Liver (tissue), 9 donors: ENCODE measurements around the gene KRTAP6-3. TPM values are rescaled to one million over a fixed set of nuclear protein-coding genes. Genes with fewer than 3 reads are reported as not detected.

Experiments
- DNase-seq: peaks from one replicate; pipeline ENCODE4 v3.0.0-alpha.2; 2017; ENCODE audit warnings: low spot score
- H3K27ac ChIP-seq, 2 donors: one replicate each; pipeline ENCODE4 v1.7.0; 2013; ENCODE audit warnings: inconsistent platforms in 2 of 2, low read length in 2 of 2, control low read depth in 1 of 2, low read depth in 1 of 2, mild to moderate bottlenecking in 1 of 2
- H3K27me3 ChIP-seq, 4 donors: one replicate each; pipeline versions ENCODE4 v1.6.1 to v1.7.0; 2013; ENCODE audit warnings: low read length in 3 of 4, inconsistent platforms in 1 of 4, mild to moderate bottlenecking in 1 of 4, moderate library complexity in 1 of 4; ENCODE audit not compliant: control insufficient read depth in 4 of 4, insufficient read depth in 4 of 4
- H3K36me3 ChIP-seq, 4 donors: one replicate each; pipeline versions ENCODE4 v1.6.1 to v1.7.0; 2013; ENCODE audit warnings: low read length in 3 of 4, mild to moderate bottlenecking in 3 of 4, low read depth in 1 of 4, moderate library complexity in 1 of 4; ENCODE audit not compliant: control insufficient read depth in 4 of 4, insufficient read depth in 3 of 4
- H3K4me1 ChIP-seq, 4 donors: one replicate each; pipeline versions ENCODE4 v1.6.1 to v1.7.0; 2013; ENCODE audit warnings: low read length in 3 of 4, mild to moderate bottlenecking in 3 of 4, moderate library complexity in 1 of 4; ENCODE audit not compliant: control insufficient read depth in 4 of 4, insufficient read depth in 4 of 4
- H3K4me3 ChIP-seq, 3 donors: one replicate each; pipeline versions ENCODE4 v1.6.1 to v1.7.0; 2013; ENCODE audit warnings: low read length in 3 of 3, control low read depth in 1 of 3, low read depth in 1 of 3, mild to moderate bottlenecking in 1 of 3
- H3K9ac ChIP-seq, 2 donors: one replicate each; pipeline ENCODE4 v1.7.0; 2013; ENCODE audit warnings: low read length in 2 of 2, mild to moderate bottlenecking in 2 of 2, moderate library complexity in 2 of 2, control low read depth in 1 of 2, low read depth in 1 of 2
- H3K9me3 ChIP-seq, 4 donors: one replicate each; pipeline versions ENCODE4 v1.6.1 to v1.7.0; 2013; ENCODE audit warnings: low read length in 3 of 4; ENCODE audit not compliant: control insufficient read depth in 4 of 4
- EGR1 ChIP-seq, 2 donors: IDR thresholded peaks; 2 replicates each; pipeline ENCODE4 v1.6.1; 2016 to 2018; ENCODE audit warnings: antibody characterized with exemption in 2 of 2, low read depth in 2 of 2
- FOXA1 ChIP-seq: IDR thresholded peaks from 2 replicates; pipeline ENCODE4 v1.6.1; 2016; ENCODE audit warnings: antibody characterized with exemption
- FOXA2 ChIP-seq: IDR thresholded peaks from 2 replicates; pipeline ENCODE4 v1.6.1; 2016; ENCODE audit warnings: antibody characterized with exemption
- GABPA ChIP-seq, 2 donors: IDR thresholded peaks in 1 of 2; conservative IDR thresholded peaks in 1 of 2; 2 replicates each; pipeline ENCODE4 v1.6.1; 2016; ENCODE audit warnings: antibody characterized with exemption in 2 of 2, mild to moderate bottlenecking in 1 of 2, moderate library complexity in 1 of 2
- HNF4A ChIP-seq, 2 donors: conservative IDR thresholded peaks; 2 replicates each; pipeline ENCODE4 v1.6.1; 2016; ENCODE audit warnings: antibody characterized with exemption in 2 of 2, mild to moderate bottlenecking in 2 of 2
- HNF4G ChIP-seq: IDR thresholded peaks from 2 replicates; pipeline ENCODE4 v1.6.1; 2016; ENCODE audit warnings: antibody characterized with exemption
- JUND ChIP-seq, 2 donors: IDR thresholded peaks; 2 replicates each; pipeline ENCODE4 v1.6.1; 2016; ENCODE audit warnings: antibody characterized with exemption in 2 of 2
- NR2F2 ChIP-seq: IDR thresholded peaks from 2 replicates; pipeline ENCODE4 v1.6.1; 2016; ENCODE audit warnings: antibody characterized with exemption
- RAD21 ChIP-seq, 2 donors: IDR thresholded peaks; 2 replicates each; pipeline ENCODE4 v1.6.1; 2016; ENCODE audit warnings: antibody characterized with exemption in 2 of 2, mild to moderate bottlenecking in 2 of 2
- RXRA ChIP-seq, 2 donors: IDR thresholded peaks; 2 replicates each; pipeline ENCODE4 v1.6.1; 2017 to 2018; ENCODE audit warnings: antibody characterized with exemption in 2 of 2, mild to moderate bottlenecking in 1 of 2
- SP1 ChIP-seq: IDR thresholded peaks from 2 replicates; pipeline ENCODE4 v1.6.1; 2018; ENCODE audit warnings: antibody characterized with exemption, mild to moderate bottlenecking
- TAF1 ChIP-seq: conservative IDR thresholded peaks from 2 replicates; pipeline ENCODE4 v1.6.1; 2016; ENCODE audit warnings: antibody characterized with exemption, mild to moderate bottlenecking
- YY1 ChIP-seq: IDR thresholded peaks from 2 replicates; pipeline ENCODE4 v1.6.1; 2016; ENCODE audit warnings: antibody characterized with exemption, mild to moderate bottlenecking
- WGBS: extraction: QIAGEN DNeasy Blood & Tissue Kit; methylation state at CpG from one replicate; pipeline ENCODE4 v1.1.7; 2013; 5-methylcytosine and 5-hydroxymethylcytosine counted together
- polyA plus RNA-seq, 2 donors: library from polyadenylated mRNA; stranded (reverse) in 1 of 2; unstranded in 1 of 2; fragments of 200-250 nt in 1 of 2; fragments of >200 nt in 1 of 2; fragmentation: Nextera tagmentation in 1 of 2; extraction: Ambion mirVana in 1 of 2; gene quantifications; one replicate each; pipeline versions ENCODE4 v1.2.1 to v1.2.3, GENCODE V29; 2013 to 2015
- total RNA-seq, 2 donors: library from RNA; depleted of rRNA; stranded (reverse); fragments of >200 nt; gene quantifications; one replicate each; pipeline ENCODE4 v1.2.3, GENCODE V29; 2014
- TF ChIP-seq, protein P1 (sequence below): fragments of 150-350 bp; IDR thresholded peaks from 2 replicates; pipeline ENCODE4 v1.5.1; 2017; ENCODE audit warnings: improper control_type of control experiment, low read depth, low read length; ENCODE audit not compliant: missing input control
- TF ChIP-seq, protein P2 (sequence below): IDR thresholded peaks from 2 replicates; pipeline ENCODE4 v1.6.1; 2016; ENCODE audit warnings: antibody characterized with exemption
- TF ChIP-seq, protein P3 (sequence below): IDR thresholded peaks from 2 replicates; pipeline ENCODE4 v1.6.1; 2016; ENCODE audit warnings: antibody characterized with exemption
- TF ChIP-seq, protein P4 (sequence below): IDR thresholded peaks from 2 replicates; pipeline ENCODE4 v1.6.1; 2016; ENCODE audit warnings: antibody characterized with exemption
- TF ChIP-seq, protein P5 (sequence below): IDR thresholded peaks from 2 replicates; pipeline ENCODE4 v1.6.1; 2016; ENCODE audit warnings: antibody characterized with exemption, mild to moderate bottlenecking
- donor health status: healthy.
- donor health status: healthy.
- donor health status: healthy.
- donor health status: healthy.
- donor health status: healthy.

The KRTAP6-3 gene
- total and polyA plus RNA-seq, 4 donors = not detected

DNA sequence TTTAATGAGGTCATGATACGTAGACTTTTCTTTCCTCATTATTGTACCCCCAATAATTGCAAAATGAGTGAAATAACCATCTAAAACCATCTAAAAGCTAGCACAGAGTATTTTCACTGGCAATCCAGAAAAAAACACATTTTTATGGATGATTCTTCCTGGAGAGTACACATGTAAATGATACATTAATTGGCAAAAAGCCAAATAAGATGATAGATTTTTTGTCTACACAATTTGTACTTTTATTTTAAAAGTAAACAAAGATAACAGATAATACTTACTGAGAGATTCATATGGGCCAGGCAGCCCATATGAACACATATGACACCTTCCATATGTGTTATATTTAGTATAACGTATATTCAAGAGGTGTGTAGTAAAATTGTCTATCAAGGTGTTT is 28.6 kb upstream of the KRTAP6-3 start:
- TF ChIP-seq GABPA (IDR thresholded peaks at IDR 0.05 in 1 of 2, conservative IDR thresholded peaks at IDR 0.05 in 1 of 2) (no peak), EGR1 (IDR thresholded peaks at IDR 0.05; ENCODE audit: low read depth in 2 of 2) (no peak), RAD21 (IDR thresholded peaks at IDR 0.05) (no peak), JUND (IDR thresholded peaks at IDR 0.05) (no peak), SP1 (no peak), FOXA2 (no peak), HNF4G (no peak), HNF4A (conservative IDR thresholded peaks at IDR 0.05) (no peak), NR2F2 (no peak)
- TF ChIP-seq, protein P1, sequence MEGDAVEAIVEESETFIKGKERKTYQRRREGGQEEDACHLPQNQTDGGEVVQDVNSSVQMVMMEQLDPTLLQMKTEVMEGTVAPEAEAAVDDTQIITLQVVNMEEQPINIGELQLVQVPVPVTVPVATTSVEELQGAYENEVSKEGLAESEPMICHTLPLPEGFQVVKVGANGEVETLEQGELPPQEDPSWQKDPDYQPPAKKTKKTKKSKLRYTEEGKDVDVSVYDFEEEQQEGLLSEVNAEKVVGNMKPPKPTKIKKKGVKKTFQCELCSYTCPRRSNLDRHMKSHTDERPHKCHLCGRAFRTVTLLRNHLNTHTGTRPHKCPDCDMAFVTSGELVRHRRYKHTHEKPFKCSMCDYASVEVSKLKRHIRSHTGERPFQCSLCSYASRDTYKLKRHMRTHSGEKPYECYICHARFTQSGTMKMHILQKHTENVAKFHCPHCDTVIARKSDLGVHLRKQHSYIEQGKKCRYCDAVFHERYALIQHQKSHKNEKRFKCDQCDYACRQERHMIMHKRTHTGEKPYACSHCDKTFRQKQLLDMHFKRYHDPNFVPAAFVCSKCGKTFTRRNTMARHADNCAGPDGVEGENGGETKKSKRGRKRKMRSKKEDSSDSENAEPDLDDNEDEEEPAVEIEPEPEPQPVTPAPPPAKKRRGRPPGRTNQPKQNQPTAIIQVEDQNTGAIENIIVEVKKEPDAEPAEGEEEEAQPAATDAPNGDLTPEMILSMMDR = no peak
- TF ChIP-seq, protein P2, sequence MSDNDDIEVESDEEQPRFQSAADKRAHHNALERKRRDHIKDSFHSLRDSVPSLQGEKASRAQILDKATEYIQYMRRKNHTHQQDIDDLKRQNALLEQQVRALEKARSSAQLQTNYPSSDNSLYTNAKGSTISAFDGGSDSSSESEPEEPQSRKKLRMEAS = no peak
- TF ChIP-seq, protein P3, sequence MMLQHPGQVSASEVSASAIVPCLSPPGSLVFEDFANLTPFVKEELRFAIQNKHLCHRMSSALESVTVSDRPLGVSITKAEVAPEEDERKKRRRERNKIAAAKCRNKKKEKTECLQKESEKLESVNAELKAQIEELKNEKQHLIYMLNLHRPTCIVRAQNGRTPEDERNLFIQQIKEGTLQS = no peak
- TF ChIP-seq, protein P4, sequence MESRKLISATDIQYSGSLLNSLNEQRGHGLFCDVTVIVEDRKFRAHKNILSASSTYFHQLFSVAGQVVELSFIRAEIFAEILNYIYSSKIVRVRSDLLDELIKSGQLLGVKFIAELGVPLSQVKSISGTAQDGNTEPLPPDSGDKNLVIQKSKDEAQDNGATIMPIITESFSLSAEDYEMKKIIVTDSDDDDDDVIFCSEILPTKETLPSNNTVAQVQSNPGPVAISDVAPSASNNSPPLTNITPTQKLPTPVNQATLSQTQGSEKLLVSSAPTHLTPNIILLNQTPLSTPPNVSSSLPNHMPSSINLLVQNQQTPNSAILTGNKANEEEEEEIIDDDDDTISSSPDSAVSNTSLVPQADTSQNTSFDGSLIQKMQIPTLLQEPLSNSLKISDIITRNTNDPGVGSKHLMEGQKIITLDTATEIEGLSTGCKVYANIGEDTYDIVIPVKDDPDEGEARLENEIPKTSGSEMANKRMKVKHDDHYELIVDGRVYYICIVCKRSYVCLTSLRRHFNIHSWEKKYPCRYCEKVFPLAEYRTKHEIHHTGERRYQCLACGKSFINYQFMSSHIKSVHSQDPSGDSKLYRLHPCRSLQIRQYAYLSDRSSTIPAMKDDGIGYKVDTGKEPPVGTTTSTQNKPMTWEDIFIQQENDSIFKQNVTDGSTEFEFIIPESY = no peak
- WGBS = 77% methylated on average over 2 of the region's 2 CpGs
- no peak for DNase-seq

DNA sequence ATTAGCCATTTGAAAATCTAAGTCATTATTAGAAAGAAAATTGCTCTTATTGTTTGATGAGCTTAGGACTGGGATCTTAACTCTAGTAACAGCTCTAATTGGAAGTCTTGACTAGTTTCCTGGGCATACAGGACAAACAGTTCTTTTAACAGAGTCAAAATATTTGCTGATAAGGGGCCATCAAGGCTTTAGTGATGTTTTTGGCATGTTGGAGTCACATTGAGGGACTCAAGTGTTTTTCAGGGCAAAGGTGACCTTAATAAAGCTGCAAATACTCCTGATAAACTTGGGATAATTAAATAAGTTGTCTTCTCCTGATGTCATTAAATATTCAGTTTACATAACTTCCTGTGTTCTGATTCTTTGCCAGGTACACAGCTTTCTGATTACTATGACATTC is 24.6 kb upstream of the KRTAP6-3 start:
- no peak for TF ChIP-seq YY1
- TF ChIP-seq, protein P3 = no peak
- TF ChIP-seq TAF1 = no peak
- TF ChIP-seq FOXA2 = no peak
- TF ChIP-seq JUND (IDR thresholded peaks at IDR 0.05) = no peak
- TF ChIP-seq, protein P1 = no peak
- no peak for TF ChIP-seq HNF4A (conservative IDR thresholded peaks at IDR 0.05)
- no peak for TF ChIP-seq RAD21 (IDR thresholded peaks at IDR 0.05)
- no peak for TF ChIP-seq NR2F2
- no peak for TF ChIP-seq EGR1 (IDR thresholded peaks at IDR 0.05; ENCODE audit: low read depth in 2 of 2)
- TF ChIP-seq, protein P4 = no peak
- TF ChIP-seq HNF4G = no peak
- TF ChIP-seq, protein P5, sequence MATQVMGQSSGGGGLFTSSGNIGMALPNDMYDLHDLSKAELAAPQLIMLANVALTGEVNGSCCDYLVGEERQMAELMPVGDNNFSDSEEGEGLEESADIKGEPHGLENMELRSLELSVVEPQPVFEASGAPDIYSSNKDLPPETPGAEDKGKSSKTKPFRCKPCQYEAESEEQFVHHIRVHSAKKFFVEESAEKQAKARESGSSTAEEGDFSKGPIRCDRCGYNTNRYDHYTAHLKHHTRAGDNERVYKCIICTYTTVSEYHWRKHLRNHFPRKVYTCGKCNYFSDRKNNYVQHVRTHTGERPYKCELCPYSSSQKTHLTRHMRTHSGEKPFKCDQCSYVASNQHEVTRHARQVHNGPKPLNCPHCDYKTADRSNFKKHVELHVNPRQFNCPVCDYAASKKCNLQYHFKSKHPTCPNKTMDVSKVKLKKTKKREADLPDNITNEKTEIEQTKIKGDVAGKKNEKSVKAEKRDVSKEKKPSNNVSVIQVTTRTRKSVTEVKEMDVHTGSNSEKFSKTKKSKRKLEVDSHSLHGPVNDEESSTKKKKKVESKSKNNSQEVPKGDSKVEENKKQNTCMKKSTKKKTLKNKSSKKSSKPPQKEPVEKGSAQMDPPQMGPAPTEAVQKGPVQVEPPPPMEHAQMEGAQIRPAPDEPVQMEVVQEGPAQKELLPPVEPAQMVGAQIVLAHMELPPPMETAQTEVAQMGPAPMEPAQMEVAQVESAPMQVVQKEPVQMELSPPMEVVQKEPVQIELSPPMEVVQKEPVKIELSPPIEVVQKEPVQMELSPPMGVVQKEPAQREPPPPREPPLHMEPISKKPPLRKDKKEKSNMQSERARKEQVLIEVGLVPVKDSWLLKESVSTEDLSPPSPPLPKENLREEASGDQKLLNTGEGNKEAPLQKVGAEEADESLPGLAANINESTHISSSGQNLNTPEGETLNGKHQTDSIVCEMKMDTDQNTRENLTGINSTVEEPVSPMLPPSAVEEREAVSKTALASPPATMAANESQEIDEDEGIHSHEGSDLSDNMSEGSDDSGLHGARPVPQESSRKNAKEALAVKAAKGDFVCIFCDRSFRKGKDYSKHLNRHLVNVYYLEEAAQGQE = no peak
- no peak for TF ChIP-seq FOXA1
- no peak for TF ChIP-seq SP1
- TF ChIP-seq, protein P2 = no peak
- TF ChIP-seq GABPA (IDR thresholded peaks at IDR 0.05 in 1 of 2, conservative IDR thresholded peaks at IDR 0.05 in 1 of 2) = no peak
- no peak for TF ChIP-seq RXRA (IDR thresholded peaks at IDR 0.05)
- Histone ChIP-seq H3K27ac (no peak overlapping the region), H3K36me3 (no peaks in the 10 kb centered on the region), H3K9me3 (no peaks in the 10 kb centered on the region), H3K27me3 (no peaks in the 10 kb centered on the region), H3K4me3 (no peak overlapping the region), H3K4me1 (no peaks in the 10 kb centered on the region), H3K9ac (no peak overlapping the region)
- no peak for DNase-seq

More for the DNA sequence above, 28.6 kb upstream of the KRTAP6-3 start:
- Histone ChIP-seq H3K27me3 (no peaks in the 10 kb centered on the region), H3K4me1 (no peaks in the 10 kb centered on the region), H3K27ac (no peak overlapping the region), H3K9ac (no peak overlapping the region), H3K36me3 (no peaks in the 10 kb centered on the region), H3K9me3 (no peaks in the 10 kb centered on the region), H3K4me3 (no peak overlapping the region)
